ENCODE measurements around the gene APOD.
A peak's percentile ranks its signal among the peaks of the same experiment; 100 is the strongest.
"Not testable (repeated sequence)": the region's sequence is repeated elsewhere in the genome, so short reads cannot be mapped to it uniquely, and the experiment has no call there.

APOD gene

DNA sequence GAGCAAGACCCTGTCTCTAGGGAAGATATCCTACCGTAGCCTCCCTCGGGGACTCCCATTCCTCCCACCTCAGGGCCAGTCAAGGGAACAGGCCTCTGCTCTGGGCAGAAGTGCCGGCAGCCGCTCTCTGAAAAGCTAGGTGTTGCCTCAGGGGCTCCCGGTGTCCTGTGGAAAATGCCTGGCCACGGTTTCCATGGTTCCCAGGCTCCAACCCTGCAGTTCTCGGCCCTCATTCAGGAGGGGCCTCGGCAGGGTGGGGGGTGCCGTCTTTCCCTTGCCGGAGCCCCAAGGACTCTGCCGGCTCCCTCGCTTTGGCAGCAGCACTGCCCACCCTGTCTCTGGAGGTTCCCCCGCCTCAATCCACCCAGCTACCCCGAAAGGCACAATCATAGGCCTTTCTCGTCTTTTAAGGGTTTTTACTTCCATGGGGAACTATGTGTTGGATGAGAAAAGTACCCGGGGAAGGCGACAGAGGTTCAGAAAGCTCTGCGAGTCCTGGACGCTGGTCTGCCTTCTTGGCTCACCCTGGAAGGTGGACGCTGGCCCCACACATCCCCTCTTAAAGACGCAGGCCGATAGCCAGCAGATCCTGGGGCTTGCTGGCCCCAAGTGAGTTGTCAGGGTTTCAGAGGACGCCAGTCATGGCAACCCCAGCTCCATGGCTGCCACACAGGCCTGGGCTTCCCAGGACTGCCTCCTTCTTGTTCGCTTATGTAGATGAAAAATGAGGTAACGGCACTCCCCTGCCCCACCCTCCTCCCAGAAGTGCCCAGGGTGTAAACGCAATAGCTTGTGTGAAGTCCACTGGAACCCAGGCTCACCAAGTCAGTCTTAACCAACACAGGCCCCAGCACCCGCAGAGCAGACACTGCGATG, 34.3 kb upstream of the APOD start:
- DNase-seq, result not testable (repeated sequence)

DNA sequence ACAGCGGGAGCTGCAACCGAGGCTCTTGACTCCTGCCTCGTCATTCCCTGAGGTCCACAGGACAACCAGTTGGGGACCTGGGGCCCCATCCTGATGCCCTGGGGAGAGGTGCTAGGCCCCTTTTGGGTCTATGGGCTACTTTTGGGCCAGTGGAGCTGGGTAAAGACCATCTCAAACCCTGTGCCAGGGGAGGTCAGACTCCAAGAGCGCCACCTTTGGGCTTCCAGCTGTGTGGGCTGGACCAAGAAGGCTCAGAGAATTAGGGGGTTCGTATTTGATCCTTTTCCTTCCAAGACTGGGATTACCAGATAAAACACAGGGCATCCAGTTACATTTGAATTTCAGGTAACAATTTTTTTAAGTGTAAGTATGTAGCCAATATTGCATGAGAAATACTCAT, 33.4 kb upstream of the APOD start:
- DNase-seq, result not testable (repeated sequence)

DNA sequence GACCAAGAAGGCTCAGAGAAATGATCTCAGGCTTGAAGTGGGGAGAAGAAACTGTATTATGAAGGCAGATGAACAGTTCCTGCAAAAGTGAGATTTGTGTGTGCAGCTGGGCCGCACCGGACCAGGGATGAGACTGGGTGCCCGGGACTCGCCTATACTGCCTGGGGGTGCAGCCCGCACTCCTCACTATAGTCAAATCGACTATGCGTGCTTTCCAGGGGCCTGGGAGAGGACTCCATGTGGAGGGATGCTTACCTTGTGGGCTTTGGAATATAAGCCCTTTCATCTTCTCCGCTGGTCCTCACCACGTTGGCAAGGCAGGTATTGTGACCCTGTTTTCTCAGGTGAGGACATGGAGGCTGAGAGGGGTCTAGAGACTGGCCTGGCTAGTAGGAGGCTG, 32.9 kb upstream of the APOD start:
- DNase-seq, result no peak

DNA sequence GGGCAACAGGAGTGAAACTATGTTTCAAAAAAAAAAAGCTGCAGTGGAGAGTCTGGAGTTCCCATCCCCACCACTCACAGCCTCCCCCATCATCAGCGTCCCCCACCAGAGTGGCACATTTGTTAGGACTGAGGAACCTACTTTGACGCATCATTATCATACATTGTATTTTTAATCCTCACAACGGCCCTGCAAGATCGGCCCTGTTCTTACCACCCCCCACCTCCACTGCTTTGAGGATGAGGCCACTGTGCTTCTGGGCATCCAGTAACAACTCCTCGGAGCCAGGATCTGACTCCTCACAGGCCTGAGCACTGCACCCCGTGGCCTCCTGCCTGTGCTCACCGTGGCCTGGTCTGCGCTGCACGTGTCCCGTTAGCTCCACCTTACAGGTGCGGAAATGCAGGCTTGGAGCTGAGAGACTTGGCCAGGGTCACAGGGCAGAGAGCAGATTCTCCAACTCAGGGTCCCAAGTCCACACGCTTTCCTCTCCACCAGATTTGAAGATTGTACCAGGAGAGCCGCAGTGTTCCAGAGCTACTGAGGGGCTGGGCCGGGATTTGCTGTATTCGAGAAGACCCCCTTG, 32.3 kb upstream of the APOD start:
- not testable (repeated sequence) for DNase-seq

DNA sequence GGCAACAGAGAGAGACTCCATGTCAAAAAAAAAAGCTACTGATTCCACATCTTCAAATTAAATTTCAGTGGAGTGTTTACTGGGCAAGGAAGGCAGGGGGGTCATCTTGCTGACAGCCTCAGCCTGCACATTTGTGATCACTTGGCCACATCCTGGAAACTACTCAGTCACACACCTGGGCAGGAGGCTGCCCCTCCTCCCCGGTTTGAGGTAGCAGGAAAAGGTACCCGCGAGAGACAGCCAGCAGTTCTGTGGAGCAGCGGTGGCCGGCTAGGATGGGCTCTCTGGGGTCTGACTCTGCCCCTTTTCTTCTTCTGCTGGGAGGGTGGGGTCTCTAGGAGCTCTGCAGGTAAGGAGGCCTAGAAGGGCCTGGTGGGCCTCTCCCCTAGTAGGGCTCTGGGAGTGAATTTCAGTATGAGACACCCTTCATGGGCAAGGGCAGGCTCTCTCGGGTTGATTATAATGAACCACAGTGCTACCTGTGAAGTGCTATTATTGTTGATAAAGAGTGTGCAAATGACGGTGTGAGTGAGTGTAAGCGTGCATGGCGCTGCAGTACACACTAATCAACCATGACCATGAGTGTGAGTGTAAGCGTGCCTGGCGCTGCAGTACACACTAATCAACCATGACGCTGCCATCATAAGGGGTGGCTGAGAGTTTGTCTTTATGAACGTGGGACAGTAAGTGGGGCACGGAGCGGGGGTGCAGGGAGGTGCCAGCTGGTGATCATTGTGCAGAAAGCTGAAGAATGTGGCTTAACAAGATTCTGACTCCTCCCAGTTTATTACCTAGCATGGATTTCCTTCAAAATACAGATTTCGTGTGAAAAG, 31.1 kb upstream of the APOD start:
- DNase-seq, result not testable (repeated sequence)

DNA sequence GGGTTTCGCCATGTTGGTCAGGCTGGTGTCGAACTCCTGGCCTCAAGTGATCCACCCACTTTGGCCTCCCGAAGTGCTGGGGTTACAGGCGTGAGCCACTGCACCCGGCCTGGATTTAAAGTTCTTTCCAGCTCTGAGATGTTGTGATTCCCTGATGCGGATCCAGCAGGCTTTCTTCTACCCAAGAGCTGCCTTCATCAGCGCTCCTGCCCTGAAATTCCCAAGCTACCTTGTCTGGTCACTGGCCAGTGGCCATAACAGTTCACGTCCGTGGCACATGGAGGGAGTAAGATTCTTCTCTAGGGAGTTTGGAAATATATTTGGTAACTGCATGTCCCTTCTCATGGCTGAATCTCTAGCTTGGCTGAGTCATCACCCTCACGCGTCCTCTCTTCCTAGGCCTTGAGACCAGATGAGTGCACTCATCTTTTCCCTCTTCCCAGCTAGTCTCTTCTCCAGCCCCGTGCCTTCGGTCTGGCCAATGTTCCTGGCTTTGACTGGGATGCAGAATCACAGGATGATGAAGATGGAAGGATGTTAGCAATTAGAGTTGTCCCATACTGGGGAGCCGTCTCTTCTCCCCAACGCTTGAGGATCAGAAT, 29.8 kb upstream of the APOD start:
- no peak for DNase-seq

DNA sequence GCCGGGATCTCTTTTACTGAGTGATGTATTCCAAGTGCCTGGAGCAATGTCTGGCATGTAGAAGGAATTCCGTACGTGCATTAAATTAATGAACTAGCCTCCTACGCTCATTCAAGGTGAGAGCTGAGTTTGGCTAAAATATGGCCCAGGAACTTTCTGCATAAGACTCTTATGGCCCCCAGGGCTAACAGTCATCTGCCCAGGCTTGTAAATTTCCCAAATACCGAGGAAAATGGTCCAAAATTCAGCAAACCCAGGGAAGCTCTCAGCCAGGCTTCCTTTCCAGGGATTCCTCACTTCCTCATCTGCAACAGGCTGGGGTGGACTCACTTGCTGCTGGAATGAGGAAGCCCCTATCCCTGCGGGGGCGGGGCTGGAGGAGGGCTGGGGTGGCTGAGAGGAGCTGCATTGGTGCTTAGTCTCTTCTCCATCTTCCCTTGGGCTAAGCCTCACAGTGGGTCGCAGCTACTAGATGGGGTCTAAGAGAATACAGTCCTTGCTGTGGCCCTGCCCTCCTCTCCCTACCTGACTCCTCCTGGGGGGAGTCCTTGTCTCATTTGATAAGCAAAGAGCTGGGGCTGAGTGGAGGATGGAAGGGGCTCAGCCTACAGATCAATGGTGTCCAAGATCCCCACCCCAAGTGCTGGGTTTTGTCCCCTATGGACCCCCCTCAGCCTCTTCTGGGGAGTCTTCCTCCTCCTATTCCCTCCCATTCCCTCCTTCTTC, 28.5 kb upstream of the APOD start:
- peak; percentile 47 for DNase-seq

DNA sequence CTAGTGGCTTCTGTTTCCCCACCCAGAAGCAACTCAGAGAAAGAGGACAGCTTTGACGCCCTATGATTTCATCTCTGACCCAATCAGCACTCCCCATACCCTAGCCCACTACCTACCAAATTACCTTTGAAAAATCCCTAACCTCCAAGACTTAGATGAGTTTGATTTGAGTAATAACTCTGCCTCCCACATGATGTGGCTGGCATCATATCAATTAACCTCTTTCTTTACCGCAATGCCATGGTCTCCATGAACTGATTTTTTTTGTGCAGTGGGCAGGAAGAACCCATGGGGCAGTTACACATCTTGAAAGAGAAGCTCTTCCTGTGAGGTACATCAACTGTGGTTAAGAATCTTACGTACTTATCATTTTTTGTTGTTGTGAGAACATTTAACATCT, 25.5 kb upstream of the APOD start:
- no peak for DNase-seq

DNA sequence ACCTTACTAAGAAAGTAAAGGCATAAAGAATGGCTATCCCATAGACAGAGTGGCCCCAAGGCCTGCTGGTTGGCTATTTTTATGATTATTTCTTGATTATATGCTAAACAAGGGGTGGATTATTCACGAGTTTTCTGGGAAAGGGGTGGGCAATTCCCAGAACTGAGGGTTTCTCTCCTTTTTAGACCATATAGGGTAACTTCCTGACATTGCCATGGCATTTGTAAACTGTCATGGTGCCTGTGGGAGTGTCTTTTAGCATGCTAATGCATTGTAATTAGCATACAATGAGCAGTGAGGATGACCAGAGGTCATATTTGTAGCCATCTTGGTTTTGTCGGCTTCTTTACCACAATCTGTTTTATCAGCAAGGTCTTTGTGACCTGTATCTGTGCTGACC, 18.0 kb upstream of the APOD start:
- DNase-seq, result not testable (repeated sequence)

DNA sequence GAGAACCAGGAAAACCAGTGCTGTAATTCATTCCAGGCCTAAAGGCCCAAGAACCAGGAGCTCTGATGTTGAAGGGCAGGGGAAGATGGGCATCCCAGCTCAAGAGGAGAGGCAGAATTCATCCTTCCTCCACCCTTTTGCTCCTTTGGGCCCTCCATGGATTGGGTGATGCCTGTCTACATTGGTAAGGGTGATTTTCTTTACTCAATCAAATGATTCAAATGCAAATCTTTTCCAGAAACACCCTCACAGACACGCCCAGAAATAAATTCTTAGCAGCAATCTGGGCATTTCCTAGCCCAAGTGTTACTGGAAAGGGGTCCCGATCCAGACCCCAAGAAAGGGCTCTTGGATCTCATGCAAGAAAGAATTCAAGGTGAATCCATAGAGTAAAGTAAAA, 17.6 kb upstream of the APOD start:
- DNase-seq, result no peak

DNA sequence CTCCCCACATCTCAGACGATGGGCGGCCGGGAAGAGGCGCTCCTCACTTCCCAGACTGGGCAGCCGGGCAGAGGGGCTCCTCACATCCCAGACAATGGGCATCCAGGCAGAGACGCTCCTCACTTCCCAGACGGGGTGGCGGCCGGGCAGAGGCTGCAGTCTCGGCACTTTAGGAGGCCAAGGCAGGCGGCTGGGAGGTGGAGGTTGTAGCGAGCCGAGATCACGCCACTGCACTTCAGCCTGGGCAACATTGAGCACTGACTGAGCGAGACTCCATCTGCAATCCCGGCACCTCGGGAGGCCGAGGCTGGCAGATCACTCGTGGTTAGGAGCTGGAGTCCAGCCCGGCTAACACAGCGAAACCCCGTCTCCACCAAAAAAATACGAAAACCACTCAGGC, 16.2 kb upstream of the APOD start:
- DNase-seq, result not testable (repeated sequence)

DNA sequence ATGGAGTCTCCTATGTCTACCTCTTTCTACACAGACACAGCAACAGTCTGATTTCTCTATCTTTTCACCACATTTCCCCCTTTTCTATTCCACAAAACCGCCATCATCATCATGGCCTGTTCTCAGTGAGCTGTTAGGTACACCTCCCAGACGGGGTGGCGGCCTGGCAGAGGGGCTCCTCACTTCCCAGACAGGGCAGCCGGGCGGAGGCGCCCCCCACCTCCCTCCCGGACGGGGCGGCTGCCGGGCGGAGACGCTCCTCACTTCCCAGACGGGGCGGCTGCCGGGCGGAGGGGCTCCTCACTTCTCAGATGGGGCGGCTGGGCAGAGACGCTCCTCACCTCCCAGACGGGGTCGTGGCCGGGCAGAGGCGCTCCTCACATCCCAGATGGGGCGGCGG, 15.8 kb upstream of the APOD start:
- DNase-seq, result not testable (repeated sequence)

DNA sequence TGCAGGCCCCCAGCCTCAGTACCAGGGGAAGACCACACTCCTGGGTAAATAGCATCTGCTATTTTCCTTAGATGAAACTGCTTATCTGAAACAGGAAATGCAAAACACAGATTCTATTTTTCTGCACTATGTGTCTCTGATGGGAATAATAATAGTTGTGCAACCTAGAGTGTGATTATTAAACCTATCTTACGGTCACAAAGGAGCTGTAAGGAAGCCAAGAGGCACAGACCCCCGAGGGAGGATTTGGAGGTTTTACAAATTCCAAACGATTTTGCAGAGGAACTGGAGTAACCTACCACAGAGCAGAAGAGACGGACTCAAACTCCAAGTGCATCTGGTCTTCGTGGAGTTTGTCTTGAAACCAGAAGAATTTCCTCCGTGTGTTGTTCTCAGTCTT, 14.1 kb upstream of the APOD start:
- DNase-seq, result no peak

DNA sequence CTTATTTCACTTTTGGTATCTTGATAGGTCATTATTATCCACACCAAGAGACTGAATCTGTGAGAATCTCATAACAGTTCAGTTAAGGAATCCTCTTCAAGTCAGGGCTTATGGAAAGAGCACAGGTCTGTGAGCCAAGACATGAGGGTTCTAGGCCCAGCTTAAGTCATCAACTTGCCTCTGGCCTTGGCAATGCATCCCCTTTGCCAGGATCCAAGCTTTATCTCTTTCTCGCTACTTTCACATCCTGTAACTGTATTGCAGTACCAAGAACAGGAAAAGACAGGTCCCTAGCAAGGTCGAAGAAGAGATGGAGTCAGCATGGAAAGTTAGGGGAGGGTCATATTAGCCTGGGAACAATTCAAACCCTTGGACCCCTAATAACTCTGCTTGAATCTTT, 13.5 kb upstream of the APOD start:
- no peak for DNase-seq

DNA sequence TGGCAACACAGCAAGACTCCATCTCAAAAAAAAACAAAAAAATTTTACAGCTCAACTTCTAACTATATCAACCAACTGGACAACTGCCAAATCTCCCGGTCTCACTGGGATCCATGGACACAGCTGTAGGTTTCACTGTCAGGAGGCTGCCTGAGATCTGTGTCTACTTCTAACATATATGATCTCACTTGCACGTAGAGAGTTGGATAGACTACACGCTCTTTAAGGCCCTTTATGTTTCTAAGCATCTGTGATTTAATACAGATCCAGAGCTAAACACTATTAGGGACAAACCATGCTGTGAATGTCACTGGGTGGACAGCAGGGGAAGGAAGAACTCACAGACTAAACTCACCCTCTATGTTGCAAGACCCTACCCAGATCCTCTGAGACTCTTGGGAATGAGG, 13.0 kb upstream of the APOD start:
- no peak for DNase-seq

DNA sequence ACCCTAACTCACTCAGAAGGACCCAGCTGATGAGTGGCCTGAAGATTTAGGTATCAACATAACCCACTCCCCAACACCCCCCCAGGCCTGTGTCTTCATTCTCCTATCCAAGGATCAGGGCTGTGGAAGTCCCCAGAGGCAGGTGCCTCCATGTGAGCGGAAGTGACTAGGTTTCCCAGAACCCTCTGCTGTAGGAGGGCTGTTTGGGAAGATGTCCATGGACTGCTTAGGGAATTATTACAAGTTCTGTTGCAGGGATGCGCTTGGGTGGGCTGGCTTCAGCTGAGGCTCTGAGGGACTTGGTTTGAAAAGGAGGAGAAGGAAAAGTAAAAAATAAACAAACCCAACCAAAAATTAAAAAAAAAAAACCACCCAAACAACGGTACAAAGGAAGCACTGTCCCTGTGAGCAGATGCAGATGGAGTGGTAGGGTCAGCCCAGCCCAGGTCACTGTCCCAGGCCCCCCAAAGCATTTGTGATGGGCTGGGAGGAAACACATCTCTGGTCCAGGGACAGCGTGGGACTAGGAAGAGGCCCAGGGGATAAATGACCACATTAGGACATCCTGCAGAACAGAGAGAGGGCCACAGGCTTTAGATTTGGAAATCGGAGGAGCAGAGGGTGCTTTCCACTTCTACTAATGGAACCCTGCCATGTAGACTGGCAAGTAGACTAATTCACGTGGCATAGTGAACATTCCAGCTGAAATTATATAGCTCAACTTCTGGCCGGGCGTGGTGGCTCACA, 12.2 kb upstream of the APOD start:
- DNase-seq, result no peak

DNA sequence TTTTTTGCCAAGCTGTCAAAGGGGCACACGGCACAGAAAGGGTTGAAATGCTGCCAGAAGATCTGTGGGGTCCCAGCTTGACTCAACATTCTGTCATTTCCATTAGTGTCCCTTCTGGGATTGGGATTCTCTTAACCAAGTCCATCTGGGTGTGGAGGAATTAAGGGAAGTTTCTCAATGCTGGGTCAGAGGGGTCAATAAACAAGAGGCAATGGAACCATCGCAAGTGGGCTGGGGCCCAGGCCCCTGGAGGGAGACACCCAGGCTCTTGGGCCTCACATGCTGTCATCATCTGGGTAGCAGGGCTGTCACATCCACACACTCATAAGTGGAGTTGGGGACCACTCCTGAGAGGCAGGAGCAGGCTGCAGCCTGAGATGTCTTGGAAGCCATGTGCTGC, 8.1 kb upstream of the APOD start:
- DNase-seq, result no peak

DNA sequence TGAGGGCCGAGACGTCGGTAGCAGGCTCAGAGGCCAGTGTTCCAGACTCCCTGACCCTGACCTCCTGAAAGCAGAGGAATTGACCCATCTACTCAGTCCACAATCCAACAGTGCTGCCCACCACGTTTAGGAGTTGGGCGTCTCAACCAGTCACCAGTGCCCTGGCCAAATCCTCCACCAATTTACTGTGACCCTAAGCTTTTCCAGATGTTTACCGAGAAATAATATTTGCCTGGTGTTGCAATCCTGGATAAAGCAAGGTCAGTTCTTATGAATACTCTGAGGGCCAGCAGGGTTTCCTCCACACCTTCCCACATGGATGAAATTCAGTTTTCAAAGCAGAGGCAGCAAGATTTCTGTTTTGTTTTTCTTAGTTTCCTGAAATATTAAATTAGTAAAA, 7.5 kb upstream of the APOD start:
- DNase-seq, result no peak

DNA sequence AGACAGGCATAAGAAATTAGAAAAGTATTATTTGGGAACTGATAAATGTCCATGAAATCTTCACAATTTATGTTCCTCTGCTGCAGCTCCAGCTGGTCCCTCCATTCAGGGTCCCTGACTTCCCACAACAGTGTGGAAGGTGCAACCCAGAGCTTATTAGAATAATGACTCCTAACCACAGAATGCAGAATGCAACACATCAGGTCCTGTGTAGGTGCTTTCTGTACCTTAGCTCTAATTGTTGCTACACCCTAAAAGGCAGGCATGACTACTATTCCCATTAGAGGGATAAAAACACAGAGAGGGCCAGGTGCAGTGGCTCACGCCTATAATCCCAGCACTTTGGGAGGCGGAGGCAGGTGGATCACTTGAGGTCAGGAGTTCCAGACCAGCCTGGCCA, 6.6 kb upstream of the APOD start:
- DNase-seq, result not testable (repeated sequence)

DNA sequence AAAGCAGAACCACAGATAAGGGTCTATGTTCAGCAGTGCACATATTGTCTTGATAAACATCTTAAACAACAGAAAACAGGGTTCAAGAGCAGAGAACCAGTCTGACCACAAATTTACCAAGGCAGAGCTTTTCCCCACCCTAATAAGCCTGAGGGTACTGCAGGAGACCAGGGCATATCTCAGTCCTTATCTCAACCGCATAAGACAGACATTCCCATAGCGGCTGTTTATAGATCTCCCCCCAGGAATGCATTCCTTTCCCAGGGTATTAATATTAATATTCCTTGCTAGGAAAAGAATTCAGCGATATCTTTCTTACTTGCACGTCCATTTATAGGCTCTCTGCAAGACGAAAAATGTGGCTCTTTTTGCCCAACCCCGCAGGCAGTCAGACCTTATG, 6.1 kb upstream of the APOD start:
- DNase-seq, result not testable (repeated sequence)

DNA sequence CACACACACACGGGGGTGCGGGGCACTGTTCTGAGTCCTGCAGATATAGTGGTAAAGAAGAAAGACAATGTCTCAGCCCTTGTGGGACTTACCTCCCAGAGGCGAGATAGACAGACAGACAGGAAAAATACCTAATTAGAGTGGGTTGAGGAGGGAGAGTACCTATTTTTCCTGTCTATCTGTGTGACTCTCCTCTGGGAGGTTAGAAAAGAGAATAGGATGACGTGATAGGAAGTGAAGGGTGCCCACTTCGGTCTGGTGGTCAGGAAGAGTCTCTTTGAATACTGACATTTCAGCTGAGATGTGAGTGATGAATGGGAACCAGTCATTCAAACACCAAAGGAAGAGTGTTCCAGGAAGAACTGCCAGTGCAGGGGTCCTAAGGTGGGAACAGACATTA, 4.1 kb upstream of the APOD start:
- DNase-seq, result no peak

DNA sequence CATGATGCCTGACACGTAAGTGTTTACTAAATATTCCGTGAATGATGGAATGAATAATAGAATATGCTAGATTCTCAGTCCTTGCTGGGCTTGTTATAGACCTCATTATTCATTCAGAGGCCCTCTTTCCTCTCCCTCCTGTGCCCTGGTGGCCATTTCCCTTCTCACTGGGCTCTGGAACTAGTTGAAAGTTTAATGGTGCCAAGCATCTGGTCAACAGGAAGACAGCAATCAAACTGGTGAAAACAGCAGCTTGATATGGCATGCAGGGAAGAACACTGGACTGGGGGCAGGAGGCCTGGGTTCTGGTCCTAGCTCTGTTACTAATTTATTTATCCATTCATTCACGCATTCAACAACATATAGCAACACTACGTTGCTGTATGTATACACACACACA, 3.7 kb upstream of the APOD start:
- DNase-seq, result no peak
